Fibroblast of villous mesenchyme (primary cell): ENCODE data around the gene NISCH. TPM values are rescaled to one million over a fixed set of nuclear protein-coding genes. Genes with fewer than 3 reads are reported as not detected.

Experiments
- DNase-seq: peaks from one replicate; pipeline ENCODE4 v3.0.0-alpha.2; 2010; ENCODE audit warnings: low read depth
- H3K4me3 ChIP-seq: 2 replicates; pipeline ENCODE4 v1.5.1; 2011; ENCODE audit warnings: low read depth, mild to moderate bottlenecking, low read length
- CTCF ChIP-seq: IDR thresholded peaks from 2 replicates; pipeline ENCODE4 v1.5.1; 2012; ENCODE audit warnings: low read depth, mild to moderate bottlenecking, low read length; ENCODE audit not compliant: insufficient read depth
- total RNA-seq: library from RNA; depleted of rRNA; stranded (reverse); fragments of >200 nt; gene quantifications from 2 replicates; pipeline ENCODE4 v1.2.3, GENCODE V29; 2012

NISCH gene
- total RNA-seq, 1 donor: 82.5 TPM

- no peak for TF ChIP-seq CTCF
- no peak overlapping the region for H3K4me3 ChIP-seq
- no peak for DNase-seq
These were observed 61.2 kb downstream of the NISCH start for GRCh38 chr3:52516509-52517195.

DNA sequence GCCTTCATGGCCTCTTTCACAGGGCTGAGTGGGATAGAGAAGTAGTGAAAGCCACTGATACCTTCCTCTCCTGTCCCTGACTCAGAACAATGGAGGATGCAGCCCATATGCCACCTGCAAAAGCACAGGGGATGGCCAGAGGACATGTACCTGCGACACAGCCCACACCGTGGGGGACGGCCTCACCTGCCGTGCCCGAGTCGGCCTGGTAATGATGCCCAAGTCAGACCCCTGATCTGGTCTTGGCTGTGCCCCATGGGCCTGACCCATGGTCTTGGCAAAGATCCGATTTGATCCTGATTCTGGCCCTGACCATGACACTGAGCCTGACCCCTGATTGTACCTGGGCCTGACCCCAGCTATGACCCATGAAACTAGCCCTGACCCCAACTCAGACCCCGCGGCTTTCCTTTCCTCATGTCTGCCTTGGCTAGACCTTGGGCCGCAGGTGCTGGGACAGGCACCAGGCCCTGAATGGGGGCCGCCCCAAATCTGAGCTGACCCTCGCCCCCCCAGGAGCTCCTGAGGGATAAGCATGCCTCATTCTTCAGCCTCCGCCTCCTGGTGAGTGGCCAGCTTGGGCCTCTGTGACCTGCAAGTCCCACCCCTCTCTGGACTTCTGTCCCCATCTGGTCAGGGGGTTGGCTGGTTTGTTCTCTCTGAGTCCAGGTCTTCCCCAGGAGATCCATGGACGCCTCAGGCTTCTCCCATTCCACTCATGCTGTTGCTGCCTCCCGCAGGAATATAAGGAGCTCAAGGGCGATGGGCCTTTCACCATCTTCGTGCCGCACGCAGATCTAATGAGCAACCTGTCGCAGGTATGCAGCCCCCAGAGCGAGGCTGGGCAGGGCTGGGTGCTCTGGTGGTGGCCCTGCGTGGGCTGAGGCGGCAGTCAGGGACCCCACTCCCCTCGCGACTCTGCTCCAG lies 62.7 kb downstream of the NISCH start:
- TF ChIP-seq CTCF: no peak
- H3K4me3 ChIP-seq: no peak overlapping the region
- DNase-seq: no peak

DNA sequence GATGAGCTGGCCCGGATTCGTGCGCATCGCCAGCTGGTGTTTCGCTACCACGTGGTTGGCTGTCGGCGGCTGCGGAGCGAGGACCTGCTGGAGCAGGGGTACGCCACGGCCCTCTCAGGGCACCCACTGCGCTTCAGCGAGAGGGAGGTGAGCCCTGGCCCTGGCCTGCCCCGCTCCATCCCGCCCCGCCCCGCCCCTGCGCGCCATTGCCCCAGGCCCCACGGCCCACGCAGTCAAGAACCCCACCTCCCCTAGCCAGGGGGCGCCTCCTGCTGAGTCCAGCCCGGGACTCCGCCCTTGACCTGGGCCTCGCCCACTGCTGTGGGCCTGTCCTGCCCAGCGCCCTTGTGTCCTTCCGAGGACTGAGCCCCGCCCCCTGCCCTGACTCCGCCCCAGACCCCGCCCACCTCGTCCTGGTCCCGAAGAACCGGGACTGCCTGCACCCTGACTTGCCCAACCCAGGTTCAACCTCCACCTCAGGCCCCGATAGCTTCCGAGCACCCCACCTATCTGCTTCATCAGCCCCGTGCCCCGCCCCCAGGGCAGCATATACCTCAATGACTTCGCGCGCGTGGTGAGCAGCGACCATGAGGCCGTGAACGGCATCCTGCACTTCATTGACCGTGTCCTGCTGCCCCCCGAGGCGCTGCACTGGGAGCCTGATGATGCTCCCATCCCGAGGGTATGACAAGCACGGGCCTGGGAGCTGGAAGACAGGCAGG lies 63.5 kb downstream of the NISCH start:
- no peak overlapping the region for H3K4me3 ChIP-seq
- no peak for DNase-seq
- no peak for TF ChIP-seq CTCF

DNA sequence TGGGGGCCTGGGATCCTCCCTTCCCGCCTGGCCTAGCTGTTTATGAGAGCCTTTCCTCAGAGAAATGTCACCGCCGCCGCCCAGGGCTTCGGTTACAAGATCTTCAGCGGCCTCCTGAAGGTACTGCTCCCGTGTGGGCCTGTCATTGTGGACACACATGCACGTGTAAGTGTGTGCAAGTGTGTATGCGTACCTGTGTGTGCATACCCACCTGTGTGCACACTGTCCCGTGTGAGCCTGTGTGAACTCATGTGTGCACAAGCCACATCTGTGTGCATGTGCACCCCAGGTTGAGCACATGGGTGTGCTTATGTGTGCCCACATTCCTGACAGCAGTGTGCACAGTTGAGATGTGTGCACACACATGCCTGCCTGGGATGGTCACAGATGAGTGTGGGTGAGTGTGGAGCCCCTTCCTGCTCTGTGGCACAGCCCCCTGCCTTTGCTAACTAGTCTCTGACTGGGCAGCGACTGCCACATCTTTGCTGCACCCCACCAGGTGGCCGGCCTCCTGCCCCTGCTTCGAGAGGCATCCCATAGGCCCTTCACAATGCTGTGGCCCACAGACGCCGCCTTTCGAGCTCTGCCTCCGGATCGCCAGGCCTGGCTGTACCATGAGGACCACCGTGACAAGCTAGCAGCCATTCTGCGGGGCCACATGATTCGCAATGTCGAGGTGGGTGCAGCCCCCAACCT lies 64.2 kb downstream of the NISCH start:
- no peak for DNase-seq
- no peak for TF ChIP-seq CTCF
- no peak overlapping the region for H3K4me3 ChIP-seq

DNA sequence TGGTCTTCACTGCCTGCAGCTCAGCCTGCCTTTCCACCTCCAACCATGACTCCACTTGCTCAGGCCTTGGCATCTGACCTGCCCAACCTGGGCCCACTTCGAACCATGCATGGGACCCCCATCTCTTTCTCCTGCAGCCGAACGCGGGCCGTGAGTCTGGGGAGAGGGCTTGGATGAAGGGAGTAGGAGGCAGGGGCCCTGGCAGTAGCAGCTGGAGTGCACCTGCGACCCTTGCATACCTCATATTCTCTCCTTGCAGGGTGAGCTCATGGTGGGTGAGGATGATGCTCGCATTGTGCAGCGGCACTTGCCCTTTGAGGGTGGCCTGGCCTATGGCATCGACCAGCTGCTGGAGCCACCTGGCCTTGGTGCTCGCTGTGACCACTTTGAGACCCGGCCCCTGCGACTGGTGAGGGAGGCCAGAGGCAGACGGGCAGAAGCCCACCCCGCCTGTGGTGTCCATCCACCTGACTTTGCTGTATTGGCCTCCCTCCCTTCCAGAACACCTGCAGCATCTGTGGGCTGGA lies 64.8 kb downstream of the NISCH start:
- no peak for DNase-seq
- no peak for TF ChIP-seq CTCF
- H3K4me3 ChIP-seq: no peak overlapping the region
